Stimulated activated CD4-positive, alpha-beta T cell treated with anti-CD3 and anti-CD28 coated beads, Interleukin-2, amount 100 ng/mL, for 48 hours (primary cell): ENCODE measurements around the gene EIF5A.
A peak's percentile ranks its signal among the peaks of the same experiment; 100 is the strongest.
"Not testable (repeated sequence)": the region's sequence is repeated elsewhere in the genome, so short reads cannot be mapped to it uniquely, and the experiment has no call there.

Experiments
- DNase-seq, 2 donors: peaks; one replicate each; pipeline ENCODE4 v3.0.0-alpha.2; 2020

Gene EIF5A

DNA sequence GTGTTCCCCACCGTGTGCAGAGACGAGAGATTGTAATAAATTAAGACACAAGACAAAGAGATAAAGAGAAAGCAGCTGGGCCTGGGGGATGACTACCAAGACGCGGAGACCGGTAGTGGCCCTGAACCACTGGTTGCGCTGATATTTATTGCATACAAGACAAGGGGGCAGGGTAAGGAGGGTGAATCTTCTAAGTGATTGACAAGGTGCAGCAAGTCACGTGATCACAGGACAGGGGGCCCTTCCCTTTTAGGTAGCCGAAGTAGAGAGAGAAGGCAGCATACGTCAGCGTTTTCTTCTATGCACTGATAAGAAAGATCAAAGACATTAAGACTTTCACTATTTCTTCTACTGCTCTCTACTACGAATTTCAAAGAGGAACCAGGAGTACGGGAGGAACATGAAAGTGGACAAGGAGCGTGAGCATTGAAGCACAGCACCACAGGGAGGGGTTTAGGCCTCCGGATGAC, 25.2 kb downstream of the EIF5A start:
- DNase-seq: not testable (repeated sequence)

DNA sequence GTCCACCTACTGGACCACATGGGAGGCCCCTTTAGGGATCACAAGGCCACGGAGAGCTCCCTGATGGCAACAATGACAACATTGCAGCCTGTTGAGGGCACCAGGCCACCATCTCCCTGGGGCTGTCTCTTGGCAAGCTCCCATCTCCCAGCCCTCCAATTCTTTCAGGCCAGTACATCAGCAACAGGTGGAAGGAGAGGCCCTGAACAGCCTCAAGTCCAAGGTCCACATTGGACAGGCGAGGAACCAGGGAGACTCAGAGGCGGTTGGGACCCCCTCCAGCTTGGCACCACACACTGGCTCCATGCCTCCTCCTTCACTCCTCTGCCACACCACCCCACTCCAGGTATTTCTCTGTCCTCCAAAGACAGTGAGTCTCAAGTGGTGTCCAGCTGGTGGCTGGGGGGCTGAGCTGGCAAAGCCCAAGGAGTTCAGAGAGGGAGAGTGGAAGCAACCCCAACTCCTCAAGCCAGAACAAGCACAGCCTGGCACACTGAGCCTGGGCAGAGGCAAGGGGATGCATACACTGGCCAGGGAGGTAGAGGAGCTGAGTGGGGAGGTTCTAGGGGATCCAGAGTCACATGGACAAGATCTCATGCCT, 27.6 kb downstream of the EIF5A start:
- no peak for DNase-seq

DNA sequence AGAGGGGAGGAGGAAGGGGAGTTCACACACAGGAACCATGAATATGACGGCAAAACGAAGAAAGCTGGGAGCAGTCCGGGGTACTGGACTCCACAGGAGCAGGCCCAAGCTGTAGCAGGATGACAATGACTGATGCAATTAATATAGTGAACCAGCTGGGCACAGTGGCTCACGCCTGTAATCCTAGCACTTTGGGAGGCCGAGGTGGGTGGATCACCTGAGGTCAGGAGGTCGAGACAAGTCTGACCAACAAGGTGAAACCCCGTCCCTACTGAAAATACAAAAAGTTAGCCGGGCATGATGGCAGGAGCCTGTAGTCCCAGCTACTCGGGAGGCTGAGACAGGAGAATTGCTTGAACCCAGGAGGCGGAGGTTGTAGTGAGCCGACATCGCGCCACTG, 28.3 kb downstream of the EIF5A start:
- DNase-seq: not testable (repeated sequence)

DNA sequence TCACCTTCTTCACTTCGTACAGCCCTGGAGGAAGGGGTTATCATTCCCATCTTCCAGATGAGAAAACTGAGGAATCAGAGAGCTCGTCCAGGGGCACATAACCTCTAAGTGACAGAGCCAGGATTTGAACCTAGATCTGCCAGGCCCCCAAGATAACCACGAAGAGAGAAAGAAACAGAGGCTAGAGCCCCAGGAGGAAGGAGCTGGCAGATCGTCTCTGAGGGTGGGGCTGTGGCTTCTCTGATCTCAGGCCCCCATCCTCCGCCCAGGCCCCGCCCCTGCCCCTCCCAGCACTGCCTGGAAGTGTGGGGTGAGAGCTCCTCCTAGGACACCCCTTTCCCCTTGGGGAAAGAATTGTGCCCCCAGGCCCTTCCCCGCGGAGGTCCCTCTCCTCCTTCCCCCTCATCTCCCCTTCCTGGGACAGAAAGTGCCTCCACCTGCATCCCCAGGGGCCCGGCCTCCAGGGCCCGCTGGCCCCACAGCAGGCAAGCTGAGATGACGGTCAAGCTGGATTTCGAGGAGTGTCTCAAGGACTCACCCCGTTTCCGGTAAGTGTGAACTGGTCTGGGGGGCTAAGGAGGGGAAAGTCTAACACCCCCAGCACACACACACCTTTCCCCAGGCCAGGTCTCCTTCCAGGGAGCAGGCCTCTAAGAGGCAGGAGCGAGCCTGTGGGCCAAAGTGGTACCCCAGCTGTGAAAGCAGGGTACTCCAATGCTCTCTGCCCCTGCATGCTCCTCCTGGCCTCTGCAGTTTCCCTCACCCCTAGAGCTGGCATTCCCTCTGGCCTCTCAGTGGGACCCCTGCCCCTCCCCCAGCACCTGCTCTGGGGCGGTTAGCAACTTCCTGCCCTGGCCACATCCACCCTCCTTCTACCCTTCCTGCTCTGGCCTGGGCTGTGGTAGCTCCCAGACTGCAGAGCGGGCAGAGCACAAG, 29.1 kb downstream of the EIF5A start, which contains the start of gene ACAP1:
Gene ACAP1, plus strand, starts transcription at position 290 of the 936 bp plus-strand sequence. Its CDS starts 206 bp downstream, at position 496.
- peak; percentile 77 to 81 for DNase-seq

DNA sequence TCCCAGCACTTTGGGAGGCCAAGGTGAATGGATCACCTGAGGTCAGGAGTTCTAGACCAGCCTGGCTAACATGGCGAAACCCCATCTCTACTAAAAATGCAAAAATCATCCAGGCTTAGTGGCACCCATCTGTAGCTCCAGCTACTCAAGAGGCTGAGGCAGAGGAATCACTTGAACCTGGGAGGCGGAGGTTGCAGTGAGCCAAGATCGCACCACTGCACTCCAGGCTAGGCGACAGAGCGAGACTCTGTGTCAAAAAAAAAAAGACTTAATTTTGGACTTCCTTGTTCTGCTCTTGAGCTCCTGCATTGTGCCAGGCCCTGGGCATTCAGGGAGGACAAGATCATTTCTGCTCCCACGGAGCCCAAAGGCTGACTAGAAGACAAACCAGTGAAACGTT, 30.2 kb downstream of the EIF5A start:
- not testable (repeated sequence) for DNase-seq

DNA sequence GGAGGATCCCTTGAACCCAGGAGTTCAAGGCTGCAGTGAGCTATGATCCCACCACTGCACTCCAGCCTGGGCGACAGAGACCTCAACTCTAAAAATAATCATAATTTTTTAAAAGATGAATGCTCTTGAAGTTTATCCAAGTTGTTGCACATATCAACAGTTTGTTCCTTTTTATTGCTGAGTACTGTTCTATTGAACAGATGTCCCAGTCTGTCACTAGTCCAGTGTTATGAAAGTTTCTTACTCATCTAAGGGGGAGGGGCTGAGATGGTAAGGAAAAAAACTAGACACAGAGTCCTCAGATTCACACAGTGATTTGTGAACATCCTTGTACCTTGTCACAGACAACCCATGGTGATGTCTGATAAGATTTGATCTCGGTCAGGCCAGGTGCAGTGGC, 32.8 kb downstream of the EIF5A start:
- no peak for DNase-seq

DNA sequence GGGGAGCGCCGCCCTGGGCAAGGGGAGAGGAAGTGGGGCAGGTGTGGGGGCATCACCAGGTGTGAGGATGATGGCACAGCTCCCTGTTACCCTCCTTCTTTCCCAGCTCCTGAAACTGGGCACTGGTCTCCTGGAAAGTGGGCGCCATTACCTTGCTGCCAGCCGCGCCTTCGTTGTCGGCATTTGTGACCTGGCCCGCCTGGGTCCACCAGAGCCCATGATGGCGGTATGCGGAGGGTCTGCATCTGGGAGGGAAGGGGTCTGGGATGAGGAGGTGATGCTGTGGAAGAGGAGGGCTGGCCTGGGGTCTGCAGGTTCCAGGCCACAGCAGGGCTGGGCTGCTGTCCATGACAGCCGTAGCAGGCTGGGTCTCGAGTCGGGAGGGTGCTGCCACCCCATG, 34.4 kb downstream of the EIF5A start:
- DNase-seq: no peak

DNA sequence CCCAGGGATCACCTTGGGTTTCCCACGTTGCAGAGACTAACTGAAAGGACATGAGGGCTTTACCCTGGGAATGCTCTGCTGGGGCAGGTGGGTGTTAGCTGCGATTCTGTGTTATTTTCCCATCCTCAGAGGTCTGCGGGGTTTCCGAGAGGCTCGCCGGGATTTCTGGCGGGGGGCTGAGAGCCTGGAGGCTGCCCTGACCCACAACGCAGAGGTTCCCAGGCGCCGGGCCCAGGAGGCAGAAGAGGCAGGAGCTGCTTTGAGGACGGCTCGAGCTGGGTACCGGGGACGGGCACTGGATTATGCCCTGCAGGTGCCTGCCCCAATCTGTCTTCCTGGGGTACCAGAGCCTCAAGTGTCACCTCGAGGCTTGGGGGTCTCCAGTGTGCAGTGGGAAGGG, 35.8 kb downstream of the EIF5A start:
- no peak for DNase-seq

DNA sequence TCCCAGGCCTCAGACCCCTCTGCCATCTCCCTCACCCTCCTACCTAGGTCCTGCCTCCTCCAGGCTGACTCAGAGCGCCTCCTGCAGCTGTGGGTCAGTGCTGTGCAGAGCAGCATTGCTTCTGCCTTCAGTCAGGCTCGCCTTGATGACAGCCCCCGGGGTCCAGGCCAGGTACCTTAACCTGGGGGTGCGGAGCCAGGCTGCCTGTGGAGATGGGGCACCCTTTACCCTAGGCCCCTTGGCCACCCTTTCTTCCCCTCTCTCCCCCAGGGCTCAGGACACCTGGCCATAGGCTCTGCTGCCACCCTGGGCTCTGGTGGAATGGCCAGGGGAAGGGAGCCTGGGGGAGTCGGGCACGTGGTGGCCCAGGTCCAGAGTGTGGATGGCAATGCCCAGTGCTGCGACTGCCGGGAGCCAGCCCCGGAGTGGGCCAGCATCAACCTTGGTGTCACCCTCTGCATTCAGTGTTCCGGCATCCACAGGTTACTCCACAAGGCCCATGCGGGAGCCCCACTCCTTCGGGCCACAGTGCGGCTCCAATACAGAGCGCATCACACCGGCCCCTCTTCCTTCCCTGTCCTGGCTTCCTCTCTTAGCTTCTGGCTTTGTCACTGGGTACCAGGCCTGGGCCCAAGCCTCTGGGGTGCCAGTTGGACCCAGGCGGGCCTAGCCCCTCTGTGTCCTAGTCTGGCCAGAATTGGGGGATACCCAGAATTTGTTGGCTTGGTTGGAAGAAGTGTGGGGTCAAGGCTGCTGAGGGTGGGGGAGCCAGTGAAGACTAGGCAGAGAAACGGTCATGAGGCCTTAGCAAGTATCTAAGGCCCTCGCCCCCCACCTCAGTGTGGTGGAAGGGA, 39.6 kb downstream of the EIF5A start:
- DNase-seq: no peak

DNA sequence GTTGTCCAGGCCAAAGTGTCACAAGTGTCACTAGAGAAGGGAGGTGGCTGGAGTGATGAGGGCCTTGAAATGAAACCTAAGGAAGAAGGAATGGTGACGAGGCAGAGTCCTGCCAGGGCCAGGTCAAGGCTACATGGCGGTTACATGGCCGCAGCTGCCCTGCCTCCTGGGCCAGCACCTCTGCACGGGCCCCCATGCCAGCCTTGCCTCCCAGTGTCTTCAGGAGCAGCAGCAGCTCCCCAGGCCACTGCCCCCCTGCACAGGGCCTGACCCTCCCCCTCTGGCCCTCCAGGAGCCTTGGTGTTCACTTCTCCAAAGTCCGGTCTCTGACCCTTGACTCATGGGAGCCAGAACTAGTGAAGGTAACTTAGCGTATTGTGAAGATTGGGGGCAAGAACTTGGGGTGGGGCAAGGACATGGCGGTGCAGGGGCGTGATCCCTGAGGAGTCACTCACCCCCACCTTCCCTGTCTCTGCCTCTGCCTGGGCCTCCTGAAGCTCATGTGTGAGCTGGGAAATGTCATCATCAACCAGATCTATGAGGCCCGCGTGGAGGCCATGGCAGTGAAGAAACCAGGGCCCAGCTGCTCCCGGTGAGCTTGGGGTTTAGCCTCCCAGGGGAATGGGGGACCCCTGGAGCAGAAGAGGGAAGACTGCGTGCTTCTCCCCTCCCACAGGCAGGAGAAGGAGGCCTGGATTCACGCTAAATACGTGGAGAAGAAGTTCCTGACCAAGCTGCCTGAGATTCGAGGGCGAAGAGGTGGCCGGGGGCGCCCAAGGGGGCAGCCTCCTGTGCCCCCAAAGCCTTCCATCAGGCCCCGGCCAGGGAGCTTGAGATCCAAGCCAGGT, 40.4 kb downstream of the EIF5A start:
- no peak for DNase-seq

DNA sequence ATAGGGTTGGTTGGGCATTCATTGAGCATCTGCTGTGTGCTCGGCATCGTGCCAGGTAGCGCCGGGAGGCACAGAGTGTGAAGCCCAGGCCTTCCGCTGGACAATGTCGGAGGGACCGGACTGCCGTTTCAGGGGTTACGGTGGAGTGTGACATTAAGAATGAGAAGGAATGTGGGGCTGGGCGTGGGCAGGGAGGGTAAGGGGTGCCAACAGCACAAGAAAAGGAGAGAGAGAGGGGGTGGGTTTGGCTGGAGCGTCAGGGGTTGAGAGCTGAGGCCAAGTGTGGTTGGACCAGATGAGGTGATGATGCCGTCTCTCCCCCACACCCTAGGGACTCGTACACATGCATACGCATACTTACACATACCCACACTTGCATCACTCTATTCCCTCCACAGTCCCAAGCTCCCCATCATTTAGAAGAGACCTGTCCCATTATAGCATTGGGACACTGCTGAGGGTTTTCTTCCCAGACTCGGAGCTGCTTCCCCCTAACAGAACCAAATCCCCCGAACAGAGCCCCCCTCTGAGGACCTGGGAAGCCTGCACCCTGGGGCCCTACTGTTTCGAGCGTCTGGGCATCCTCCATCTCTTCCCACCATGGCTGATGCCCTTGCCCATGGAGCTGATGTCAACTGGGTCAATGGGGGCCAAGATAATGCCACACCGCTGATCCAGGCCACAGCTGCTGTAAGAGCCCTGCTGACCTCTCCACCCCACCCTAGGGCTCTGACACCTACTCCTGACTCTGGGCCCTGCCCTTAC, 41.2 kb downstream of the EIF5A start:
- no peak for DNase-seq

DNA sequence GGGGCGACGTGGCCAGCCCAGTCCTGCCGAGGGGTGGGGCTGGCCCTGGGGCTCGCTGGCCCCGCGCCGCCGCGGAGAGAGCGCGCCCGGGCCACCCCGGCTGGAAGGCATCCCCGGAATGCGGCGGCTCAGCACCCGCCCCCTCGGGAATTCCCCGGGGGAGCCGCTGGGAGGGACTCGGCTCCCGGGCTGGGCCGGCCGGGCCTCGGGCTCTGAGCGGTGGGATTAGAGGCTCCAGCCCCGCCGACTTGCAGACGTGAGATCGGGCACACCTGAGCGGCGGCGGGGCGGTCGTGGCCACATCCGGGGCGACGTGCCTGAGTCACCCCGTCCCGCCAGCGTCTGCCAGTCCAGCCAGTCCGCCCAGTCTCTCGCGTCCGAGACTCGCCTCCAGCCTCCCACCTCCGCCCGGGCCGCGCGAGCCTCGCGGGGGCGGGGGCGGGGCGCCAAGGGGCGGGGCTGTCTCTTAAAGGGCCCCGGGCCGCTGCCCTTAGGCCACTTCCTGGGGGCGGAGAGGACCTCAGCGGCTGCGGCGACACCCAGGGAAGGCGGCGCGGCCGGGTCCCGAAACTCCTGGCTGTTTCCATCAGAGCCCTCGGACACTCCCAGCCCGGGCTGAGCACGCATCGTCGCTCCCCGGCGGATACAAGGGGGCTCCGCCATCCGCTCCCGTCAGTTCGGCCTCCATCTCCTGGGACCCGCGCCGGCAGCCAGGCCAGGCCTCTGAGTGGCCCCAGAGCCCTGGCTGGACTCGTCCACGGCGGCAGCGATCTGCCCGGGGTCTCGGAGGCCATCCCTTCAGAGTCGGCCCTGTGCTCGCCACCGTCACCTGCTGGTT, 44.5 kb downstream of the EIF5A start, which contains the start of gene KCTD11:
Gene KCTD11, plus strand, starts transcription at position 498 of the 838 bp plus-strand sequence.
- peak; percentile 64 to 71 for DNase-seq

DNA sequence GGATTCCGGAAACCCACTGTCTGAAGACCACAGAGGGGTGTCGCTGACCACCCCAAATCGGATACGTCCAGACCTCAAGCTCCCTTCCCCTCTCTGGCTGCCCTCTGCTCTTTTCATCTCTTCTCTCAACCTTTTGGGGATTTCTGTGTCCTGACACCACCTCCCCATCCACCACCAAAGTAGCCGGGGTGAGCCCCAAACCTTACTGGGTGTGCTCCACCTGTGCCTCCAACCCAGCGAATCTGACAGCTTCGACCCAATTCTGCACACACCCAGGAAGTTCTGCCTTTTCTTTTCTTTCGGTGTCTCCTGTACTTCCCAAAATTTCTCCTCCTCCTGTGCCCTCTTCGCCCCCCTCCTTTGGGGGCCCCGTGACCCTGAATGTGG, 45.1 kb downstream of the EIF5A start:
- no peak for DNase-seq

DNA sequence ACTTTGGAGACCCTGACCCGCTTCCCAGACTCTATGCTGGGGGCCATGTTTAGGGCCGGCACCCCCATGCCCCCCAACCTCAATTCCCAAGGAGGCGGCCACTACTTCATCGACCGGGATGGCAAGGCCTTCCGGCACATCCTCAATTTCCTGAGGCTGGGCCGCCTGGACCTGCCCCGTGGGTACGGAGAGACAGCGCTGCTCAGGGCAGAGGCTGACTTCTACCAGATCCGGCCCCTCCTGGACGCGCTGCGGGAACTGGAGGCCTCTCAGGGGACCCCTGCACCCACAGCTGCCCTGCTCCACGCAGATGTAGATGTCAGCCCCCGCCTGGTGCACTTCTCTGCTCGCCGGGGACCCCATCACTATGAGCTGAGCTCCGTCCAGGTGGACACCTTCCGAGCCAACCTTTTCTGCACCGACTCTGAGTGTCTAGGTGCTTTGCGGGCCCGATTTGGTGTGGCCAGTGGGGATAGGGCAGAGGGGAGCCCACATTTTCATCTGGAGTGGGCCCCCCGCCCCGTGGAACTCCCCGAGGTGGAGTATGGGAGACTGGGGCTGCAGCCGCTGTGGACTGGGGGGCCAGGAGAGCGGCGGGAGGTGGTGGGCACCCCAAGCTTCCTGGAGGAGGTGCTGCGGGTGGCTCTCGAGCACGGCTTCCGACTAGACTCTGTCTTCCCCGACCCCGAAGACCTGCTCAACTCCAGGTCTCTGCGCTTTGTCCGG, 45.6 kb downstream of the EIF5A start:
- no peak for DNase-seq

DNA sequence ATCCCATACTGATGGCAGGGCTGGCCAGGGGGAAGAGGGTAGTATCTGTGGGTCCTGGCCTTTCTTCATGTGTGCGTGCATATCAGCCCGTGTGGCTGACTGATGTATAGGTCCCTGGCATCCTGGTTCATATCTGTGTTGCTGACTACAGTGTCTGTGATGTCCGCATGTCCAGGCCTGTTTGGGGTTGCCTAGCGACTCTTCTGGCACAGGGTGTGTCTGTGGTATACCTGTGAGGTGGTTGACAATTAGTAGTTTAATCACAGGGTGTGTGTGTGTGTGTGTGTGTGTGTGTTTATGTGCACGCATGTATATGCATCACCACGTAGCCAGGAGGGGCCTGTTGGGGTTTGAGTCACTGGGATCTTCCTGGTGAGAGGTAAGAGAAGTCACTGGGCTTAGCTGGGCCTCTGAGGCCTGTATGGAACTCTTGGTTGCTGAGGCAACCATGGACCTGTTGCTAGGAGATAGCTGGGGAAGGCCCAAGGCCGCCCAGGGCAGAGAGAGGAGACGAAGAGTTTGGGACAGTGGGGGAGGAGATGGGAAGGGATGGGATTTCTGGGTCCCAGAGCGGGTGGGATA, 46.9 kb downstream of the EIF5A start:
- no peak for DNase-seq

DNA sequence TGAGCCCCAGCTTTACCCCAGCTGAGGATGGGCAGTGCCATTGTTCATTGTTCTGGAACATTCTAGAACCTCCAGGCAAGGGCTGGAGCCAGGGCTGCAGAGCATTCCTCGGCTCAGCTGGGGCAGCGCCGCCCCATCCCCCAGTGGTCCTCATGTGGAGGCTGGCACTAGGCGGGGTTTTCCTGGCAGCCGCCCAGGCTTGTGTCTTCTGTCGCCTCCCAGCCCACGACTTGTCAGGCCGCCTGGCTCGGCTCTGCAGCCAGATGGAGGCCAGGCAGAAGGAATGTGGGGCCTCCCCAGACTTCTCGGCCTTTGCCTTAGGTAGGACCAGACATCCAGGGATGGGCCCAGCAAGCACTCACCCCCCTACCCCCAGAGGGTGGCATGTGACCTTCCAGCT, 47.6 kb downstream of the EIF5A start, which contains the start of gene TMEM95:
Gene TMEM95, plus strand, starts transcription at position 104 of the 400 bp plus-strand sequence. Its CDS starts 49 bp downstream, at position 153.
- DNase-seq: no peak

DNA sequence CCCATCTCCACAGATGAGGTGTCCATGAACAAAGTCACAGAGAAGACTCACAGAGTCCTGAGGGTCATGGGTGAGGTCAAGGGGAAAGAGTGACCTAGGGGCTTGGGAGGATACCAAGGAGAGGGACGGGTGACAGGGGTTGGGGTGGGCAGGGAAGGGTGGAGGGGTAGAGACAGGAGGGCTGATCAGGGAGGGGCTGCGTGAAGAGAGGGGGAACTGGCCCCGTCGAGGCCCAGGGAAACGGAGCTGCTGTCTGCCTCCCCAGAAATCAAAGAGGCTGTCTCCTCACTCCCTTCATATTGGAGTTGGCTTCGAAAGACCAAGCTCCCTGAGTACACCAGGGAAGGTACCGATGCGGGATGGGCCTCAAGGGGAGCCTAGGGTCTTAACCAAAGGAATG, 48.1 kb downstream of the EIF5A start:
- no peak for DNase-seq

DNA sequence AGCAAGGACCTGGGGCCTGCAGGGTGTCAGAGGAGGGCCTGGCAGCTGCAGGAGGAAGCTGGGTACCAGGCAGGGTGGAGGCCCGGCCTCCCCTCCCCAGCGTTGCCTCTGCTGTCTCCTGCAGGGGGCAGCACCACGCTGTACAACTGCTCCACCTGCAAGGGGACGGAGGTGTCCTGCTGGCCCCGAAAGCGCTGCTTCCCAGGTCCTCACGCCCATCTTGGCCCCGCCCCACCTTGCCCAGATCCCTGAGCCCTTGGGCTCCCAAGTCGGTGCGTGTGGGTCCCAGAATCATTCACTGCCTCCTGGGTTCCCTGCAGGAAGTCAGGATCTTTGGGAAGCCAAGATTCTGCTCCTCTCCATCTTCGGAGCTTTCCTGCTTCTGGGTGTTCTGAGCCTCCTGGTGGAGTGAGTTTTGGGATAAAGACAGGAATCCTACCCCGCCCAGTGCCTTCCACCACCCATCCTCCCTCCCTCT, 48.7 kb downstream of the EIF5A start:
- peak; percentile 85 to 91 for DNase-seq

DNA sequence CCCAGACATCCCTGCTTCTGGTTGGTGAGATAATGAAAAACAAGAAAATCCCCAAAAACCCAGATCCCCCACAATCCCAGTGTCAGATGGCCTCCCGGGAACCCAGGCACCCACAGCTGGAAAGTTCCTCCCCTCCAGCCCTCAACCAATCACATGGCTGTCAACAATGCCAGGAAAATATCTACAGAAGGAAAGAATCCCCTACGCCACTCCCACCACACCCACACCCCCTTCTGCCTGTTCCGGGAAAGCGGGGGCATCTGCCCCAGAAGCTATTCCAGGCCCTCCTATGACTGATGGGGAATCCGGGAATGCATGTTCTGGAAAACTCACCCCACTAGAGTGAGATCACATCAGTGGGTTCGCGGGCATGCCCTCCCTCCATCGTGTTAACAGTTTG, 49.3 kb downstream of the EIF5A start:
- no peak for DNase-seq
